AG04450 (cell line): ENCODE results near the gene PALMD. TPM values are rescaled to one million over a fixed set of nuclear protein-coding genes. Genes with fewer than 3 reads are reported as not detected.

ENCODE experiments used
- CTCF ChIA-PET: fragments of 300-600, 350-600 bp; formaldehyde crosslinking; extraction: SDS; loops from one replicate; lab custom pipeline; 2022; ENCODE audit warnings: antibody characterized with exemption, inconsistent platforms; lab: Charles Lee
- POLR2A ChIA-PET: fragments of 350-600 bp; formaldehyde crosslinking; extraction: SDS; loops from one replicate; lab custom pipeline; 2021; ENCODE audit warnings: antibody characterized with exemption, inconsistent platforms; lab: Yijun Ruan, JAX
- DNase-seq: peaks from one replicate; pipeline ENCODE4 v3.0.0-alpha.2; 2011; ENCODE audit warnings: low read depth, low spot score
- H3K27ac ChIP-seq: one replicate; pipeline ENCODE4 v1.5.1; 2012; ENCODE audit warnings: low read depth, low read length, control low read depth
- H3K27me3 ChIP-seq: one replicate; pipeline ENCODE4 v1.6.0; 2012; ENCODE audit warnings: low read length; ENCODE audit not compliant: control insufficient read depth, insufficient read depth
- H3K4me3 ChIP-seq: 2 replicates; pipeline ENCODE4 v1.5.1; 2011; ENCODE audit warnings: mild to moderate bottlenecking, low read depth, low read length, control low read depth
- H3K9me3 ChIP-seq: 2 replicates; pipeline ENCODE4 v1.5.1; 2012; ENCODE audit warnings: low read length; ENCODE audit not compliant: control insufficient read depth, insufficient read depth
- polyA plus RNA-seq: library from polyadenylated mRNA; depleted of rRNA; stranded (reverse); fragments of >200 nt; gene quantifications from 2 replicates; pipeline ENCODE4 v1.2.3, GENCODE V29; 2011
- TF ChIP-seq, protein P1 (sequence below): IDR thresholded peaks from 2 replicates; pipeline ENCODE4 v1.5.1; 2011; ENCODE audit warnings: low read depth, low read length, control low read depth, inconsistent platforms

PALMD gene
- polyA plus RNA-seq, 1 experiment: 0.37 TPM

DNA sequence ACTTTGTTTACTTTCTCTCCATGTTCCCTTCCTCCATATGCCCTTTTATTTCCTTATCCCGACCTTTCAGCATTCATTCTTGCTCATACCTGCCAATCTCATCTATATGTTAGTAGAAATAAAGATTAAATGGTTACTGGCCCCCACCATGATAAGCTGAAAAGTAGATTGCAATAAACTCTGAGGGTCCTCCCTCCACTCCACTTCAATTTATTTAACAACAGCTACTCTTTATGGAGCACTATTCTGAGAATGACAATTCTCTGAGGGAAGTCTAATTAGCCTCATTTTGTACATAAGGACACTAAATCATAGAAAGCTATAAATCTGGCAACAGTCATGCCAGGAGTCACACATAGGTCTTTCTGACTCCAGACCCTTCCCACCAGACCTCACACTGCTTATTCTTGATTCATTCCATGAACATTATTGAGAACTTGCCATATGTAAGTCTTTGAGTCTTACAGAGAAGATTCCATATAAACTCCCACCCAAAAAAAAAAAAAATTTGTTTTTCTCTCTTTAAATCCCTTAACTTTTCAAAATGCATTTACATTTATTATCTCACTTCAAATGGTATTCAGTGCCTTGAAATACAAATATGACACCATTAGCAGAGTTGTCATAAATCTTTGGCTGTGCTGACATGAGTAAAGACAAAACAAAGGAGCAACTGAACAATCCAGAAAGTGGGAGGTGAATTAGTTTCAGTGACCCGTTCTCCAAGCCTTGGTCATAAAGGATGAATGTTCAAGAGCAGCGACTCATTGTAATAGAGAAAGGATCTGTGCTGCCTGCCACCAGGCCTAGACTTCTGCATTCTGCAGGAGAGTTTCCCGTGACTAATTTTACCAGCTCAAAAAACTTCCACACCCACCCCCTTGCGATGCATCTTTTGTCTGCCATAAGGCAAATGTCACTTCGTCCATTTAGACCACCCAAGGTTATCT, 28.5 kb downstream of the PALMD start:
- Histone ChIP-seq H3K9me3 (no peaks in the 10 kb centered on the region), H3K27ac (no peak overlapping the region), H3K27me3 (no peaks in the 10 kb centered on the region), H3K4me3 (no peak overlapping the region)
- TF ChIP-seq, protein P1, sequence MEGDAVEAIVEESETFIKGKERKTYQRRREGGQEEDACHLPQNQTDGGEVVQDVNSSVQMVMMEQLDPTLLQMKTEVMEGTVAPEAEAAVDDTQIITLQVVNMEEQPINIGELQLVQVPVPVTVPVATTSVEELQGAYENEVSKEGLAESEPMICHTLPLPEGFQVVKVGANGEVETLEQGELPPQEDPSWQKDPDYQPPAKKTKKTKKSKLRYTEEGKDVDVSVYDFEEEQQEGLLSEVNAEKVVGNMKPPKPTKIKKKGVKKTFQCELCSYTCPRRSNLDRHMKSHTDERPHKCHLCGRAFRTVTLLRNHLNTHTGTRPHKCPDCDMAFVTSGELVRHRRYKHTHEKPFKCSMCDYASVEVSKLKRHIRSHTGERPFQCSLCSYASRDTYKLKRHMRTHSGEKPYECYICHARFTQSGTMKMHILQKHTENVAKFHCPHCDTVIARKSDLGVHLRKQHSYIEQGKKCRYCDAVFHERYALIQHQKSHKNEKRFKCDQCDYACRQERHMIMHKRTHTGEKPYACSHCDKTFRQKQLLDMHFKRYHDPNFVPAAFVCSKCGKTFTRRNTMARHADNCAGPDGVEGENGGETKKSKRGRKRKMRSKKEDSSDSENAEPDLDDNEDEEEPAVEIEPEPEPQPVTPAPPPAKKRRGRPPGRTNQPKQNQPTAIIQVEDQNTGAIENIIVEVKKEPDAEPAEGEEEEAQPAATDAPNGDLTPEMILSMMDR: no peak
- CTCF ChIA-PET: interaction anchor here (1.3 to 3.4 kb wide), 2 partner anchors 11 to 192 kb away, joined by 6 to 19 read pairs; no protein-coding TSS in a partner anchor
- POLR2A ChIA-PET: interaction anchor here (0.7 kb wide), 1 partner anchor 133 kb away, joined by 3 read pairs; no protein-coding TSS in a partner anchor
- DNase-seq: no peak

DNA sequence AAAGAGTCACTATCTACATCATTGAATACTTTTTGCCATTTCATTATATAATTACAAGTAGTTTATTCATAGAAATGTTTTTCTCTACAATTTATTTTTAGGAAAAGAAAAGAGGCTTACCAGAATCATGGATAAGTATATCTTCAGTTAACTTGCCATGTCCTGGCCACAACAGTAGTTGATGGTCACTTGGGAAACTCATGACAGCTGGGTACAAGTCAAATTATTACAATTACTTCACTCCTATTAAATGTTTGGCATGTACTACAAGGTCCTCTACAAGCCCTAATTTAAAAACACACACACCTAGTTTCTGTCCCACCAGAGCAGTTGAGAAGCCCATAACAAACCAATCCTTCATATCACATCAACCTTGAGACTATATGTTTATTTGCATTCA, 29.4 kb downstream of the PALMD start:
- ChIA-PET CTCF (no interaction called here), POLR2A (no interaction called here)
- no peaks in the 10 kb centered on the region for H3K9me3 ChIP-seq
- H3K4me3 ChIP-seq: no peak overlapping the region
- DNase-seq: no peak
- TF ChIP-seq, protein P1: no peak
- no peaks in the 10 kb centered on the region for H3K27me3 ChIP-seq
- H3K27ac ChIP-seq: no peak overlapping the region

DNA sequence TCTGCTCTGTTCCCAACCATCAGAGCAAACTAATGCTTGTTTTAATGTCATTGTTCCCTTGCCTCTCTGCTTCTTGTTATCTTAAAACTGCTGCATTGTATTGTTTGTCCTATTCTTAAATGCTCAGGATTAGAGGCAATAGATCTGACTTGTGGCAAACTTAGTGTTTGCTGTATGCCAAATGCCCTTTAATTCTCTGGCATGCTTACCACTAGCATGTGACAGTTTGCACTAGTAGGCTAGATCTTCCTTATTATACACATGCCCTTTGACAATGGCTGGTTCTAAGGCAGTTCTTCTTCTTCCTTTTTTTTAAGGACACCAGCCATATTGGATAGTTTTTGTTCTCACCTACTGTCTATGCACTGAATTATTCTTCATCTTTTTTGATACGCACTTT, 30.1 kb downstream of the PALMD start:
- CTCF ChIA-PET: no interaction called here
- H3K27ac ChIP-seq: no peak overlapping the region
- POLR2A ChIA-PET: no interaction called here

DNA sequence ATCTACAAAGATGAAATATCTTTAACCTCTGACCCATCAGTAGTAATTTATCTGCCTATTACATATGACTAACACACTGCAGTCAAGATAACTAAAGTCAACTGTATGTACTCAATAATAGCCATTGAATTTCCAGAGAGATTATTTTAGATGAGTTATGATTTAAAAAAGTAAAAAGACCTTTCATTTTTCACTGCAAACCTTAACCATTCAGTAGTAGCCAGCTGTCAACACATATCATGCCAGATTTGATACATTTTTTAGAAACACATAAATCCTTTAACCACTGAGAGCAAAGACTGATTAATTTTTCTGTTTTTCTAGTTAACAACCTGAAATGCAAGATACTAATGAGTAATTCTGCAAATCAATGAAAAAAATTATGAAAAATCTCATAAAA, 31.0 kb downstream of the PALMD start:
- no peak overlapping the region for H3K4me3 ChIP-seq
- TF ChIP-seq, protein P1: no peak
- no peak overlapping the region for H3K27ac ChIP-seq
- no peaks in the 10 kb centered on the region for H3K27me3 ChIP-seq
- H3K9me3 ChIP-seq: no peaks in the 10 kb centered on the region
- no peak for DNase-seq
- ChIA-PET CTCF (no interaction called here), POLR2A (no interaction called here)

More for the DNA sequence above, 30.1 kb downstream of the PALMD start:
- no peak overlapping the region for H3K4me3 ChIP-seq
- DNase-seq: no peak
- H3K27me3 ChIP-seq: no peaks in the 10 kb centered on the region
- TF ChIP-seq, protein P1: no peak
- no peaks in the 10 kb centered on the region for H3K9me3 ChIP-seq

DNA sequence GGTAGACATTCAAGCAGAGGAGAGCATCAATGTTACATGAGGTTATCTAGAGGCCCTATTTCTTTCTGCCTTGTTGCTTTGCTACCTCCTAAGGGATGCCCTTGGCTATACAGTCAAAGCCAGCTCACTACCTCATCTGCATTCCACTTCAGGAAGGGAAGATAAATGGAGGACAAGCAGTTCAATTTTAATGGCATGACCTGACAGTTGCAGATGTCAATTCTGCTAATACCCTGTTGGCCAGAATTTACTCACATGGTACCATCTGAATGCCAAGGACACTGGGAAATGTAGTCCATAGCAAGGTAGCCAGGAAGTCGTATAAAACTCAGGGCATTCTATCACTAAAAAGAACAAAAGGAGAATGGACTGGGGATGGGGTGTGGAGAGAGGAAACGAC, 31.5 kb downstream of the PALMD start:
- Histone ChIP-seq H3K4me3 (no peak overlapping the region), H3K27ac (no peak overlapping the region), H3K27me3 (no peaks in the 10 kb centered on the region), H3K9me3 (no peaks in the 10 kb centered on the region)
- ChIA-PET CTCF (no interaction called here), POLR2A (no interaction called here)
- TF ChIP-seq, protein P1: no peak
- DNase-seq: no peak
